ENCODE results near the gene VARS1.

DNA sequence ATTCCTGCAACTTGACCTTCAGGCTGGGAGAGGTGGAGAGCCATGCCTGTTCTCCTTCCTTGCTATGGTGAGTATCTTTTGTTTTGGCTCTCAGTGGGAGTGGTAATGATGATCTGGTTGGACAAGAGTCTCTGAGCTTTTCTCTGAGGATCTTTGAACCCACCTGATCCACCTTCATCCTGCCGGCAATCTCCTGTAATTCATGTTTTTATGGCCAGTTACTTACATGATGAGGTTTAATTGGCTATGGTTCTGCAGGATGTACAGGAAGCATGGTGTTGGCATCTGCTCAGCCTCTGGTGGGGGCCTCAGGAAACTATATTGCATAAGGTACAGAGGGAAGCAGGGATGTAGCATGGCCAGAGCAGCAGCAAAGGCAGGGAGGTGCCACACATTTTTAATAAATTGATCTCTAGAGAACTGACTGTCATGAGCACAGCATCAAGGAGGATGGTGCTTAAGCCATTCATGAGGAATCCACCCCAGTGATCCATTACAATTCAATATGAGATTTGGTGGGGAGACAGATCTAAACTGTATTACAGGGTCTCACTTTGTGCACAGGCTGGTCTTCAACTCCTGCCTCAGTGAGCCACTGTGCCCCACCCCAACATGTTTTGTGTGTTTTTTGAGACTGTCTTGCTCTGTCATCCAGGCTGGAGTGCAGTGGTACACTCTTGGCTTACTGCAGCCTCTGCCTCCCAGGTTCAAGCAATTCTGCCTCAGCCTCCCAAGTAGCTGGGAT, 42.0 kb upstream of the VARS1 start:
- TF ChIP-seq POLR2AphosphoS5 (IDR thresholded peaks at IDR 0.05) (no peak), POLR2A (IDR thresholded peaks at IDR 0.05) (no peak)
- TF ChIP-seq, protein P1, sequence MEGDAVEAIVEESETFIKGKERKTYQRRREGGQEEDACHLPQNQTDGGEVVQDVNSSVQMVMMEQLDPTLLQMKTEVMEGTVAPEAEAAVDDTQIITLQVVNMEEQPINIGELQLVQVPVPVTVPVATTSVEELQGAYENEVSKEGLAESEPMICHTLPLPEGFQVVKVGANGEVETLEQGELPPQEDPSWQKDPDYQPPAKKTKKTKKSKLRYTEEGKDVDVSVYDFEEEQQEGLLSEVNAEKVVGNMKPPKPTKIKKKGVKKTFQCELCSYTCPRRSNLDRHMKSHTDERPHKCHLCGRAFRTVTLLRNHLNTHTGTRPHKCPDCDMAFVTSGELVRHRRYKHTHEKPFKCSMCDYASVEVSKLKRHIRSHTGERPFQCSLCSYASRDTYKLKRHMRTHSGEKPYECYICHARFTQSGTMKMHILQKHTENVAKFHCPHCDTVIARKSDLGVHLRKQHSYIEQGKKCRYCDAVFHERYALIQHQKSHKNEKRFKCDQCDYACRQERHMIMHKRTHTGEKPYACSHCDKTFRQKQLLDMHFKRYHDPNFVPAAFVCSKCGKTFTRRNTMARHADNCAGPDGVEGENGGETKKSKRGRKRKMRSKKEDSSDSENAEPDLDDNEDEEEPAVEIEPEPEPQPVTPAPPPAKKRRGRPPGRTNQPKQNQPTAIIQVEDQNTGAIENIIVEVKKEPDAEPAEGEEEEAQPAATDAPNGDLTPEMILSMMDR (IDR thresholded peaks at IDR 0.05): no peak

Measured in prostate gland (tissue), 2 donors.